Ishikawa (cell line): ENCODE data around the gene VWF.

Experiments
- CEBPB ChIP-seq: IDR thresholded peaks from 2 replicates; pipeline ENCODE4 v1.6.1; 2012
- CREB1 ChIP-seq: IDR thresholded peaks from 2 replicates; pipeline ENCODE4 v1.6.1; 2012; ENCODE audit warnings: low read depth
- EGR1 ChIP-seq: IDR thresholded peaks from 2 replicates; pipeline ENCODE4 v1.6.1; 2012
- EP300 ChIP-seq: IDR thresholded peaks from 2 replicates; pipeline ENCODE4 v1.6.1; 2012; ENCODE audit warnings: borderline replicate concordance
- FOXM1 ChIP-seq: IDR thresholded peaks from 2 replicates; pipeline ENCODE4 v1.6.1; 2012; ENCODE audit warnings: low read depth, borderline replicate concordance
- MAX ChIP-seq: IDR thresholded peaks from 2 replicates; pipeline ENCODE4 v1.6.1; 2012
- NFIC ChIP-seq: IDR thresholded peaks from 2 replicates; pipeline ENCODE4 v1.6.1; 2012
- RAD21 ChIP-seq: IDR thresholded peaks from 2 replicates; pipeline ENCODE4 v1.6.1; 2012; ENCODE audit warnings: low read depth
- TAF1 ChIP-seq: IDR thresholded peaks from 2 replicates; pipeline ENCODE4 v1.6.1; 2012; ENCODE audit warnings: low read depth, mild to moderate bottlenecking
- TCF12 ChIP-seq: IDR thresholded peaks from 2 replicates; pipeline ENCODE4 v1.6.1; 2012; ENCODE audit warnings: low read depth
- TEAD4 ChIP-seq: IDR thresholded peaks from 2 replicates; pipeline ENCODE4 v1.6.1; 2012
- USF1 ChIP-seq: IDR thresholded peaks from 2 replicates; pipeline ENCODE4 v1.6.1; 2012
- YY1 ChIP-seq: IDR thresholded peaks from 2 replicates; pipeline ENCODE4 v1.6.1; 2012; ENCODE audit warnings: low read depth
- ZBTB7A ChIP-seq: IDR thresholded peaks from 2 replicates; pipeline ENCODE4 v1.6.1; 2012; ENCODE audit warnings: low read depth
- TF ChIP-seq, protein P1 (sequence below): IDR thresholded peaks from 2 replicates; pipeline ENCODE4 v1.6.1; 2012; ENCODE audit warnings: low read depth, mild to moderate bottlenecking

VWF gene

GRCh38 chr12:5915511-5915910 is 209.0 kb downstream of the VWF start:
- TF ChIP-seq NFIC (no peak), MAX (no peak), CEBPB (no peak), ZBTB7A (no peak), USF1 (no peak), TCF12 (no peak)

DNA sequence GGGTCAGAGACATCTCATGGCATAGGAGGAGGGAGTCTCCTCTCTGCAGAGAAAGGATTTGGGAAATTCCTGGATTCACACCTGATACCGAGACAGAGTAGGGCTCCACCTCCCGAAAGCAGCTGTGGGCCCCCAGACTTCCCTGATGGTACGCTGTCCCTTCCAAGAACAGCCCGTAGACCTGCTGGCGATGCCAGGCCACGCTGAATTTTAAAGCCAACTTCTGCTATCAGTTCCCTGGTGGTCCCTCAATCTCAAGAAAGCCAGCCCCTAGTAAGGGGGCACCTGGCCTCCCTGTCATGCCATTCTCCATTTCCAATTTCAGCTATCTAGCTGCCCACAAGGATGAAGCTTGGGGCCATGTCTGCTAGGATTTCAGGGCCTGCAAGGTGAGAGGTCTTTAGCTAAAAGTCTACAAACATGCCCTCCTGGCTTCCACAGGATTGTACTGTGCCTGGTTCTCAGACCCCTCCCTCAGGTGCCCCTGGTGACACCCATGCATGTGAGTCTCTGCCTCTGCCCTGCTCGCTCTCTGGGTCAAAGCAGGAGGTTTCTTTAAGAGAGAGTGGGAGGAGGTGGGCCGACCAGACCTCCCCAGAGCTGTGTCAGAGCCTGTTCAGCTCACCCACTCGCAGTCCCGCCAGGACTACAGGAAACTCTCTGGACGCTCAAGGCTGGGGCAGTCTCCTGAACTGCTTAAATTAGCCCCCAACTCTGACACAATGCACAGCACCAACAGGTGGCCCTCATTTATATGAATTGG is 209.9 kb downstream of the VWF start:
- TF ChIP-seq MAX = no peak
- no peak for TF ChIP-seq EGR1

- no peak for TF ChIP-seq MAX
- TF ChIP-seq TAF1 = no peak
- TF ChIP-seq NFIC = no peak
- no peak for TF ChIP-seq RAD21
- no peak for TF ChIP-seq EGR1
- no peak for TF ChIP-seq CREB1
- TF ChIP-seq USF1 = no peak
- TF ChIP-seq YY1 = no peak
- TF ChIP-seq EP300 = no peak
- TF ChIP-seq TCF12 = no peak
- TF ChIP-seq ZBTB7A = no peak
- TF ChIP-seq, protein P1, sequence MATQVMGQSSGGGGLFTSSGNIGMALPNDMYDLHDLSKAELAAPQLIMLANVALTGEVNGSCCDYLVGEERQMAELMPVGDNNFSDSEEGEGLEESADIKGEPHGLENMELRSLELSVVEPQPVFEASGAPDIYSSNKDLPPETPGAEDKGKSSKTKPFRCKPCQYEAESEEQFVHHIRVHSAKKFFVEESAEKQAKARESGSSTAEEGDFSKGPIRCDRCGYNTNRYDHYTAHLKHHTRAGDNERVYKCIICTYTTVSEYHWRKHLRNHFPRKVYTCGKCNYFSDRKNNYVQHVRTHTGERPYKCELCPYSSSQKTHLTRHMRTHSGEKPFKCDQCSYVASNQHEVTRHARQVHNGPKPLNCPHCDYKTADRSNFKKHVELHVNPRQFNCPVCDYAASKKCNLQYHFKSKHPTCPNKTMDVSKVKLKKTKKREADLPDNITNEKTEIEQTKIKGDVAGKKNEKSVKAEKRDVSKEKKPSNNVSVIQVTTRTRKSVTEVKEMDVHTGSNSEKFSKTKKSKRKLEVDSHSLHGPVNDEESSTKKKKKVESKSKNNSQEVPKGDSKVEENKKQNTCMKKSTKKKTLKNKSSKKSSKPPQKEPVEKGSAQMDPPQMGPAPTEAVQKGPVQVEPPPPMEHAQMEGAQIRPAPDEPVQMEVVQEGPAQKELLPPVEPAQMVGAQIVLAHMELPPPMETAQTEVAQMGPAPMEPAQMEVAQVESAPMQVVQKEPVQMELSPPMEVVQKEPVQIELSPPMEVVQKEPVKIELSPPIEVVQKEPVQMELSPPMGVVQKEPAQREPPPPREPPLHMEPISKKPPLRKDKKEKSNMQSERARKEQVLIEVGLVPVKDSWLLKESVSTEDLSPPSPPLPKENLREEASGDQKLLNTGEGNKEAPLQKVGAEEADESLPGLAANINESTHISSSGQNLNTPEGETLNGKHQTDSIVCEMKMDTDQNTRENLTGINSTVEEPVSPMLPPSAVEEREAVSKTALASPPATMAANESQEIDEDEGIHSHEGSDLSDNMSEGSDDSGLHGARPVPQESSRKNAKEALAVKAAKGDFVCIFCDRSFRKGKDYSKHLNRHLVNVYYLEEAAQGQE = no peak
Measured at GRCh38 chr12:5913387-5913786, 211.1 kb downstream of the VWF start.

GRCh38 chr12:5912437-5913334 is 211.8 kb downstream of the VWF start:
- TF ChIP-seq RAD21 = peak; percentile 70
- TF ChIP-seq, protein P1 = no peak
- TF ChIP-seq TAF1 = no peak

GRCh38 chr12:5912011-5912410 is 212.5 kb downstream of the VWF start:
- TF ChIP-seq ZBTB7A = no peak
- no peak for TF ChIP-seq FOXM1
- TF ChIP-seq USF1 = no peak
- no peak for TF ChIP-seq MAX
- no peak for TF ChIP-seq TCF12
- TF ChIP-seq YY1 = no peak
- TF ChIP-seq CEBPB = no peak
- TF ChIP-seq EP300 = no peak
- no peak for TF ChIP-seq TAF1
- TF ChIP-seq RAD21 = no peak
- TF ChIP-seq CREB1 = no peak
- no peak for TF ChIP-seq EGR1
- no peak for TF ChIP-seq TEAD4
- TF ChIP-seq, protein P1 = no peak
